Endothelial cell of umbilical vein (primary cell): Measurements from ENCODE around the gene DDX59. TPM values are rescaled to one million over a fixed set of nuclear protein-coding genes. Genes with fewer than 3 reads are reported as not detected.
"Not testable (repeated sequence)": the region's sequence is repeated elsewhere in the genome, so short reads cannot be mapped to it uniquely, and the experiment has no call there.

Experiments
- BruUV-seq: library from RNA; stranded (reverse); fragments of 400-500 nt; replicated peaks from 2 replicates; lab custom pipeline; 2021; lab: Mats Ljungman, UMichigan
- CTCF ChIA-PET: fragments of 300-600, 350-600 bp; sonication (Branson Sonifier 250); formaldehyde crosslinking; loops from one replicate; lab custom pipeline; 2021; ENCODE audit warnings: antibody characterized with exemption, inconsistent platforms; lab: Charles Lee
- POLR2A ChIA-PET: fragments of 300-600, 350-600 bp; sonication (Branson Sonifier 250); formaldehyde crosslinking; loops from one replicate; lab custom pipeline; 2021; ENCODE audit warnings: antibody characterized with exemption, inconsistent platforms; lab: Charles Lee
- DNase-seq: peaks from one replicate; pipeline ENCODE4 v3.0.0-alpha.2; 2011; ENCODE audit warnings: low read depth, low spot score
- FAIRE-seq: peaks from 2 replicates; lab custom pipeline; 2011; peaks lifted over from hg19 to GRCh38; lab: Jason Lieb, UNC
- H2AFZ ChIP-seq: 2 replicates; pipeline ENCODE4 v1.6.0; 2012; ENCODE audit warnings: low read depth, low read length, control low read depth, inconsistent platforms
- H3K27ac ChIP-seq: 2 replicates; pipeline ENCODE4 v1.5.1; 2011; ENCODE audit warnings: low read depth, mild to moderate bottlenecking, control low read depth, low read length, moderate library complexity; ENCODE audit not compliant: insufficient read depth
- H3K27me3 ChIP-seq, 2 experiments: 2 replicates each; pipeline versions ENCODE4 v1.6.0 to v1.6.1; 2011; ENCODE audit warnings: low read length in 2 of 2, mixed read lengths in 1 of 2; ENCODE audit not compliant: control insufficient read depth in 2 of 2, insufficient read depth in 2 of 2
- H3K36me3 ChIP-seq, 2 experiments: 2 replicates in 1 of 2; 3 replicates in 1 of 2; pipeline ENCODE4 v1.5.1; 2011; ENCODE audit warnings: low read length in 2 of 2, mild to moderate bottlenecking in 1 of 2, moderate library complexity in 1 of 2; ENCODE audit not compliant: control insufficient read depth in 2 of 2, insufficient read depth in 2 of 2; ENCODE audit errors: extremely low read depth in 1 of 2
- H3K4me1 ChIP-seq: 3 replicates; pipeline ENCODE4 v1.5.1; 2011; ENCODE audit warnings: mild to moderate bottlenecking, low read length; ENCODE audit not compliant: control insufficient read depth, insufficient read depth; ENCODE audit errors: extremely low read depth
- H3K4me2 ChIP-seq: 2 replicates; pipeline ENCODE4 v1.6.1; 2011; ENCODE audit warnings: low read length, control low read depth, mixed read lengths; ENCODE audit not compliant: insufficient read depth
- H3K4me3 ChIP-seq, 3 experiments: fragments of 200-600 bp in 1 of 3; sonication (generic), shearing (Covaris generic) in 1 of 3; replicated peaks in 1 of 3; 2 replicates each; pipeline ENCODE4 v1.5.1; 2011 to 2016; ENCODE audit warnings: control low read depth in 3 of 3, low read length in 3 of 3, mild to moderate bottlenecking in 2 of 3, inconsistent platforms in 1 of 3, low read depth in 1 of 3, moderate library complexity in 1 of 3; ENCODE audit not compliant: insufficient read depth in 1 of 3
- H3K79me2 ChIP-seq: 2 replicates; pipeline ENCODE4 v1.6.0; 2012; ENCODE audit warnings: low read length, inconsistent platforms; ENCODE audit not compliant: control insufficient read depth, insufficient read depth
- H3K9ac ChIP-seq: replicated peaks from 2 replicates; pipeline ENCODE3; 2011; ENCODE audit warnings: low read length, control low read depth; ENCODE audit not compliant: insufficient read depth; ENCODE audit errors: extremely low read depth
- H3K9me1 ChIP-seq: replicated peaks from 3 replicates; pipeline ENCODE4 v1.6.0; 2011; ENCODE audit warnings: mild to moderate bottlenecking, low read length; ENCODE audit not compliant: control insufficient read depth, insufficient read depth; ENCODE audit errors: extremely low read depth
- H3K9me3 ChIP-seq: replicated peaks from 2 replicates; pipeline ENCODE4 v1.5.1; 2012; ENCODE audit warnings: low read length, inconsistent platforms; ENCODE audit not compliant: control insufficient read depth, insufficient read depth
- H4K20me1 ChIP-seq: replicated peaks from 2 replicates; pipeline ENCODE3; 2011; ENCODE audit warnings: mild to moderate bottlenecking, low read length; ENCODE audit not compliant: control insufficient read depth, insufficient read depth; ENCODE audit errors: extremely low read depth
- CTCF ChIP-seq, 2 donors: IDR thresholded peaks; 1 replicate in 1 of 2; 2 replicates in 1 of 2; pipeline ENCODE4 v1.5.1; 2011; ENCODE audit warnings: low read length in 2 of 2, mild to moderate bottlenecking in 2 of 2, moderate library complexity in 2 of 2, control low read depth in 1 of 2, inconsistent platforms in 1 of 2, low read depth in 1 of 2; ENCODE audit not compliant: insufficient read depth in 1 of 2; ENCODE audit errors: extremely low read depth in 1 of 2
- EZH2 ChIP-seq: IDR thresholded peaks from 2 replicates; pipeline ENCODE4 v1.6.1; 2012; ENCODE audit warnings: borderline replicate concordance, low read depth, mild to moderate bottlenecking, moderate library complexity, low read length, inconsistent platforms; ENCODE audit not compliant: severe bottlenecking
- FOS ChIP-seq: IDR thresholded peaks from 2 replicates; pipeline ENCODE4 v1.6.1; 2011; ENCODE audit warnings: mild to moderate bottlenecking, low read length, moderate library complexity, borderline replicate concordance; ENCODE audit not compliant: insufficient read depth
- GATA2 ChIP-seq: IDR thresholded peaks from 2 replicates; pipeline ENCODE4 v1.7.0; 2011; ENCODE audit warnings: low read depth, mild to moderate bottlenecking, moderate library complexity, mixed read lengths, low read length; ENCODE audit not compliant: insufficient read length, insufficient read depth
- JUN ChIP-seq: IDR thresholded peaks from 2 replicates; pipeline ENCODE4 v1.6.1; 2011; ENCODE audit warnings: borderline replicate concordance, low read depth; ENCODE audit not compliant: insufficient read length, insufficient read depth
- MAX ChIP-seq: IDR thresholded peaks from 2 replicates; pipeline ENCODE4 v1.6.1; 2011; ENCODE audit not compliant: insufficient read depth, insufficient read length
- MYC ChIP-seq: IDR thresholded peaks from one replicate; pipeline ENCODE4 v1.6.1; 2011; ENCODE audit warnings: mild to moderate bottlenecking, low read depth, low read length
- POLR2A ChIP-seq: IDR thresholded peaks from 2 replicates; pipeline ENCODE4 v1.6.1; 2012; ENCODE audit warnings: low read depth, mild to moderate bottlenecking, control low read depth, low read length
- POLR2AphosphoS5 ChIP-seq: IDR thresholded peaks from 2 replicates; pipeline ENCODE4 v1.6.1; 2012; ENCODE audit warnings: low read depth, mild to moderate bottlenecking, control low read depth, low read length, moderate library complexity; ENCODE audit not compliant: insufficient read depth
- dilution Hi-C: fragments of 300-500 bp; cut with MboI; formaldehyde crosslinking; loops from one replicate; pipeline ENCODE4 v1.15.0; 2019; ENCODE audit warnings: low sequenced_read_pairs; ENCODE audit not compliant: extremely low pct_ligation_motif_present
- intact Hi-C: fragments of 100-400 bp; cut with micrococcal nuclease; formaldehyde crosslinking; loops from one replicate; pipeline ENCODE4 v1.10.0; 2022
- polyA plus RNA-seq, 4 experiments: library from polyadenylated mRNA; depleted of rRNA in 3 of 4; stranded (reverse) in 3 of 4; unstranded in 1 of 4; fragments of >200 nt; gene quantifications; 2 replicates each; pipeline versions ENCODE4 v1.2.1 to v1.2.3, GENCODE V29; 2011 to 2012; ENCODE audit warnings: missing spikeins in 1 of 4
- total RNA-seq: library from RNA; stranded (reverse); gene quantifications from 2 replicates; pipeline ENCODE4 v1.2.3, GENCODE V29; 2021

Gene DDX59
- total and polyA plus RNA-seq, 2 donors (not counting 3 experiments of a cell fraction or from before 2014, with no cell fraction given) = 8.1 to 17.7 TPM

- CTCF ChIA-PET = interaction anchor here (1.7 kb wide), 1 partner anchor 9 kb away, joined by 10 read pairs; no protein-coding TSS in a partner anchor
- no peak overlapping the region for H3K4me2 ChIP-seq
- no peak for TF ChIP-seq CTCF (IDR thresholded peaks at IDR 0.05; ENCODE audit: extremely low read depth in 1 of 2, insufficient read depth in 1 of 2, low read depth in 1 of 2, low read length in 2 of 2)
- no peak for TF ChIP-seq MAX
- no peak for TF ChIP-seq POLR2AphosphoS5
- TF ChIP-seq FOS = no peak
- no peak for TF ChIP-seq GATA2
- TF ChIP-seq POLR2A = no peak
- no peak for TF ChIP-seq EZH2
- no peak for TF ChIP-seq JUN
- TF ChIP-seq MYC = no peak
- H2AFZ ChIP-seq = no peak overlapping the region
- POLR2A ChIA-PET = no interaction called here
- DNase-seq (no peak), FAIRE-seq (no peak)
- no peaks in the 10 kb centered on the region for H3K4me1 ChIP-seq
- no peaks in the 10 kb centered on the region for H3K36me3 ChIP-seq
- intact Hi-C loops = no loop called here
- no TSS peak for BruUV-seq
- H3K9ac ChIP-seq = no peak overlapping the region
- no peaks in the 10 kb centered on the region for H4K20me1 ChIP-seq
- H3K79me2 ChIP-seq = no peaks in the 10 kb centered on the region
- no peaks in the 10 kb centered on the region for H3K9me1 ChIP-seq
- H3K9me3 ChIP-seq = no peaks in the 10 kb centered on the region
- no peak overlapping the region for H3K27ac ChIP-seq
- no peak overlapping the region for H3K4me3 ChIP-seq
- no peaks in the 10 kb centered on the region for H3K27me3 ChIP-seq
- dilution Hi-C loops = no loop called here
Observed at GRCh38 chr1:200631375-200631774, 38.3 kb downstream of the DDX59 start.

- H3K79me2 ChIP-seq, H2AFZ ChIP-seq, H3K4me2 ChIP-seq, FAIRE-seq, H3K27ac ChIP-seq, H3K9me1 ChIP-seq, POLR2A ChIA-PET, intact Hi-C loops, H3K36me3 ChIP-seq, H3K27me3 ChIP-seq, dilution Hi-C loops, H3K4me1 ChIP-seq, H3K9ac ChIP-seq, H3K9me3 ChIP-seq, H4K20me1 ChIP-seq, BruUV-seq, H3K4me3 ChIP-seq, DNase-seq: not testable (repeated sequence)
- CTCF ChIA-PET = interaction anchor here (1.7 to 1.9 kb wide), 2 partner anchors 8 to 173 kb away, joined by 6 to 10 read pairs; no protein-coding TSS in a partner anchor
Observed at GRCh38 chr1:200630515-200630899, 39.2 kb downstream of the DDX59 start.
